ENCODE measurements around the gene KPNA1. TPM values are rescaled to one million over a fixed set of nuclear protein-coding genes. Genes with fewer than 3 reads are reported as not detected.

The KPNA1 gene
- total and polyA plus RNA-seq, 2 experiments from 2014 or later = 19.8 to 30.1 TPM

- no peak for TF ChIP-seq ZNF462 (CRISPR knock-in tag; IDR thresholded peaks at IDR 0.05)
- TF ChIP-seq NANOG (IDR thresholded peaks at IDR 0.05; ENCODE audit: borderline replicate concordance) = no peak
Observed at GRCh38 chr3:122484985-122485384, 29.8 kb downstream of the KPNA1 start (continued).

- no peaks in the 10 kb centered on the region for H3K27me3 Mint-ChIP-seq (ENCODE audit: insufficient read depth, low read depth, poor library complexity)
Observed at GRCh38 chr3:122481390-122481789, 33.3 kb downstream of the KPNA1 start.

More at GRCh38 chr3:122481390-122481789, 33.3 kb downstream of the KPNA1 start:
- H3K27me3 ChIP-seq (ENCODE audit: insufficient read depth) = no peaks in the 10 kb centered on the region
- H3K4me2 ChIP-seq = no peak overlapping the region
- peaks cover 22% of the 10 kb centered on the region for H4K20me1 ChIP-seq (replicated peaks; ENCODE audit: insufficient read depth)
- H3F3A ChIP-seq (replicated peaks; ENCODE audit: low read depth) = no peaks in the 10 kb centered on the region
- Mint-ChIP-seq H3K27ac (no peak overlapping the region), H3K9me3 (no peaks in the 10 kb centered on the region), H3K4me1 (no peaks in the 10 kb centered on the region; the same call in 2 of the 3 replicates), H3K4me3 (no peak overlapping the region), H3K36me3 (ENCODE audit: low read depth) (no peaks in the 10 kb centered on the region)
- no peak for TF ChIP-seq CREB1 (CRISPR knock-in tag; IDR thresholded peaks at IDR 0.05; ENCODE audit: low read depth)
- TF ChIP-seq ZNF462 (CRISPR knock-in tag; IDR thresholded peaks at IDR 0.05) = no peak
- no peak for TF ChIP-seq EZH2 (IDR thresholded peaks at IDR 0.05; ENCODE audit: low read depth, unreplicated experiment)
- H3K4me1 ChIP-seq (ENCODE audit: insufficient read depth) = no peaks in the 10 kb centered on the region
- no peaks in the 10 kb centered on the region for H3K36me3 ChIP-seq (ENCODE audit: insufficient read depth)
- peaks cover 97% of the 10 kb centered on the region for H3K79me2 ChIP-seq (replicated peaks; ENCODE audit: insufficient read depth)
- no peak overlapping the region for H2AFZ ChIP-seq
- H3K27ac ChIP-seq (ENCODE audit: low read depth) = no peak overlapping the region
- ATAC-seq = no peak
- no peak overlapping the region for H3K4me3 ChIP-seq
- H3K9me2 ChIP-seq (ENCODE audit: insufficient read depth) = no peaks in the 10 kb centered on the region
- DNase-seq (ENCODE audit: low spot score) = no peak

Data from GM23338 (cell line).